H9 (cell line): ENCODE results near the gene PARVB. TPM values are rescaled to one million over a fixed set of nuclear protein-coding genes. Genes with fewer than 3 reads are reported as not detected.

ENCODE experiments used
- DNase-seq: peaks from one replicate; pipeline ENCODE4 v3.0.0-alpha.2; 2017
- H2AFZ ChIP-seq: one replicate; pipeline ENCODE4 v1.6.1; 2013; ENCODE audit warnings: mild to moderate bottlenecking, low read length, control low read depth, moderate library complexity
- H2AK5ac ChIP-seq: 2 replicates; pipeline ENCODE4 v1.6.1; 2013; ENCODE audit warnings: low read length, control low read depth, mixed read lengths; ENCODE audit not compliant: insufficient read length
- H2BK120ac ChIP-seq: one replicate; pipeline ENCODE4 v1.6.1; 2013; ENCODE audit warnings: low read depth, mild to moderate bottlenecking, low read length, control low read depth, inconsistent platforms; ENCODE audit not compliant: poor library complexity, severe bottlenecking
- H2BK12ac ChIP-seq: 2 replicates; pipeline ENCODE4 v1.6.1; 2013; ENCODE audit warnings: low read length, control low read depth, mixed read lengths, low read depth; ENCODE audit not compliant: insufficient read length
- H2BK15ac ChIP-seq: 2 replicates; pipeline ENCODE4 v1.6.1; 2013; ENCODE audit warnings: low read depth, low read length, control low read depth
- H2BK20ac ChIP-seq: one replicate; pipeline ENCODE4 v1.6.1; 2013; ENCODE audit warnings: low read depth, mild to moderate bottlenecking, low read length, control low read depth, inconsistent platforms; ENCODE audit not compliant: poor library complexity, severe bottlenecking
- H2BK5ac ChIP-seq: 2 replicates; pipeline ENCODE4 v1.6.1; 2013; ENCODE audit warnings: low read length, control low read depth, mixed read lengths; ENCODE audit not compliant: insufficient read length
- H3K14ac ChIP-seq: 2 replicates; pipeline ENCODE4 v1.6.1; 2013; ENCODE audit warnings: low read length, control low read depth; ENCODE audit not compliant: insufficient read depth
- H3K18ac ChIP-seq: 2 replicates; pipeline ENCODE4 v1.6.1; 2013; ENCODE audit warnings: low read depth, mild to moderate bottlenecking, mixed read lengths, low read length, control low read depth; ENCODE audit not compliant: insufficient read length
- H3K23ac ChIP-seq: 2 replicates; pipeline ENCODE4 v1.6.1; 2013; ENCODE audit warnings: low read length, control low read depth, mixed read lengths, low read depth; ENCODE audit not compliant: insufficient read length
- H3K23me2 ChIP-seq: 2 replicates; pipeline ENCODE4 v1.6.1; 2013; ENCODE audit warnings: low read depth, mild to moderate bottlenecking, mixed read lengths, low read length, control low read depth; ENCODE audit not compliant: insufficient read length, poor library complexity, severe bottlenecking
- H3K27ac ChIP-seq: 2 replicates; pipeline ENCODE4 v1.5.1; 2013; ENCODE audit warnings: low read length, control low read depth, mixed read lengths, low read depth; ENCODE audit not compliant: insufficient read length
- H3K27me3 ChIP-seq: 2 replicates; pipeline ENCODE4 v1.6.1; 2013; ENCODE audit warnings: low read length, control low read depth, inconsistent platforms; ENCODE audit not compliant: insufficient read depth
- H3K4ac ChIP-seq: 2 replicates; pipeline ENCODE4 v1.6.1; 2013; ENCODE audit warnings: low read depth, mild to moderate bottlenecking, control low read depth, inconsistent platforms, low read length, moderate library complexity
- H3K4me1 ChIP-seq: 2 replicates; pipeline ENCODE4 v1.6.1; 2013; ENCODE audit warnings: low read length, control low read depth, inconsistent platforms; ENCODE audit not compliant: insufficient read depth
- H3K4me2 ChIP-seq: 2 replicates; pipeline ENCODE4 v1.6.1; 2013; ENCODE audit warnings: low read length, control low read depth, mixed read lengths; ENCODE audit not compliant: insufficient read length, insufficient read depth
- H3K56ac ChIP-seq: 2 replicates; pipeline ENCODE4 v1.6.1; 2013; ENCODE audit warnings: low read depth, mild to moderate bottlenecking, mixed read lengths, low read length, control low read depth; ENCODE audit not compliant: insufficient read length
- H3K79me1 ChIP-seq: 2 replicates; pipeline ENCODE4 v1.6.1; 2013; ENCODE audit warnings: low read depth, mild to moderate bottlenecking, moderate library complexity, low read length, control low read depth, inconsistent platforms; ENCODE audit not compliant: insufficient read depth, poor library complexity, severe bottlenecking
- H3K79me2 ChIP-seq: 2 replicates; pipeline ENCODE4 v1.6.1; 2013; ENCODE audit warnings: low read length, control low read depth, inconsistent platforms; ENCODE audit not compliant: insufficient read depth
- H3K9ac ChIP-seq: 2 replicates; pipeline ENCODE4 v1.6.1; 2013; ENCODE audit warnings: low read length, control low read depth, mixed read lengths; ENCODE audit not compliant: insufficient read length; ENCODE audit errors: extremely low read depth
- H3K9me3 ChIP-seq: one replicate; pipeline ENCODE4 v1.6.1; 2013; ENCODE audit warnings: low read depth, low read length, inconsistent platforms; ENCODE audit not compliant: control insufficient read depth
- H3T11ph ChIP-seq: one replicate; pipeline ENCODE4 v1.6.1; 2013; ENCODE audit warnings: mild to moderate bottlenecking, low read length, control low read depth, inconsistent platforms
- H4K20me1 ChIP-seq: one replicate; pipeline ENCODE4 v1.6.1; 2013; ENCODE audit not compliant: control insufficient read depth, insufficient read length, insufficient read depth
- H4K5ac ChIP-seq: 2 replicates; pipeline ENCODE4 v1.6.1; 2013; ENCODE audit warnings: low read depth, mild to moderate bottlenecking, mixed read lengths, low read length, control low read depth; ENCODE audit not compliant: insufficient read length
- H4K8ac ChIP-seq: replicated peaks from 2 replicates; pipeline ENCODE4 v1.6.1; 2013; ENCODE audit warnings: low read length, control low read depth, mixed read lengths, low read depth; ENCODE audit not compliant: insufficient read length
- H4K91ac ChIP-seq: 2 replicates; pipeline ENCODE4 v1.6.1; 2013; ENCODE audit warnings: low read depth, mild to moderate bottlenecking, moderate library complexity, mixed read lengths, low read length, control low read depth; ENCODE audit not compliant: insufficient read length
- H3K27ac Mint-ChIP-seq, 3 experiments: 2 replicates in 2 of 3; 3 replicates in 1 of 3; pipeline ENCODE4 v1.8.0; 2020 to 2021; ENCODE audit warnings: mixed read lengths in 3 of 3, mild to moderate bottlenecking in 1 of 3, moderate library complexity in 1 of 3
- H3K27me3 Mint-ChIP-seq: 2 replicates; pipeline ENCODE4 v1.8.0; 2021; ENCODE audit warnings: low read depth, mild to moderate bottlenecking, moderate library complexity, mixed read lengths
- H3K36me3 Mint-ChIP-seq, 3 experiments: 2 replicates in 2 of 3; 3 replicates in 1 of 3; pipeline ENCODE4 v1.8.0; 2020 to 2021; ENCODE audit warnings: low read depth in 3 of 3, mixed read lengths in 3 of 3; ENCODE audit not compliant: insufficient read depth in 1 of 3
- H3K4me1 Mint-ChIP-seq, 2 experiments: 2 replicates each; pipeline ENCODE4 v1.8.0; 2020; ENCODE audit warnings: mixed read lengths in 2 of 2
- H3K4me3 Mint-ChIP-seq, 2 experiments: 2 replicates in 1 of 2; 3 replicates in 1 of 2; pipeline ENCODE4 v1.8.0; 2020 to 2021; ENCODE audit warnings: mild to moderate bottlenecking in 2 of 2, mixed read lengths in 2 of 2, moderate library complexity in 1 of 2
- H3K9me3 Mint-ChIP-seq, 2 experiments: 2 replicates in 1 of 2; 3 replicates in 1 of 2; pipeline ENCODE4 v1.8.0; 2020; ENCODE audit warnings: mild to moderate bottlenecking in 2 of 2, mixed read lengths in 2 of 2, moderate library complexity in 1 of 2
- WGBS: extraction: QIAGEN DNeasy Blood & Tissue Kit; methylation state at CpG from one replicate; pipeline ENCODE4 v1.1.7; 2013; ENCODE audit warnings: missing lambda C conversion rate, low lambda C conversion rate, mixed read lengths; ENCODE audit not compliant: insufficient read length; ENCODE audit errors: extremely low coverage; 5-methylcytosine and 5-hydroxymethylcytosine counted together
- total RNA-seq: library from RNA; stranded (reverse); gene quantifications from 2 replicates; pipeline ENCODE4 v1.2.1, GENCODE V29; 2021
- TF ChIP-seq, protein P1 (sequence below): fragments of 200-600 bp; sonication (generic); conservative IDR thresholded peaks from 3 replicates; pipeline ENCODE4 v1.8.0; 2021; ENCODE audit warnings: antibody characterized with exemption, mild to moderate bottlenecking

The PARVB gene
- total RNA-seq, 1 experiment from 2014 or later: 15.6 TPM

DNA sequence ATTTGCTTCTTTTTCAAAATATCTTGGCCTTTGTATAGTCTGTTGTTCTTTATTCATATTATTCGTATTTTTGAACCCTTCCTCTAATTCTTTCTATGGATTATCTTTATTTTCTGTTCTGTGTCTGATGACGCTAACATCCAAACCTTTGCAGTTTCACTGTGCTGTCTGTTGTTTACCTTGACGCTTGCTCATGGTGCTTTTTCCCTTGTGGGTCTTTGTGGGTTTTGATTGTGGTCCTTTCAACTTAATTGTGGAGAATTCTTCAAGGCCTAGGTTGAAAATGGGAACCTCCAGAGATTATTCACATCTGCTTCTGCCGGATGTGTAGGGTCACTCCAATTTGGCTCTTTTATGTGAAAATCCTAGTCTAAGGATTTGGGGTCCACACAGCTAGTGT is 191.2 kb downstream of the PARVB start:
- H3K4me3 Mint-ChIP-seq: no peak overlapping the region
- no peak overlapping the region for H2BK12ac ChIP-seq
- H2AFZ ChIP-seq: no peak overlapping the region
- no peaks in the 10 kb centered on the region for H3K27me3 ChIP-seq
- H3K18ac ChIP-seq: no peak overlapping the region
- no peaks in the 10 kb centered on the region for H3K79me1 ChIP-seq
- no peak overlapping the region for H3T11ph ChIP-seq
- H2BK15ac ChIP-seq: no peak overlapping the region
- H2AK5ac ChIP-seq: no peak overlapping the region
- no peak overlapping the region for H3K27ac ChIP-seq
- H3K4me2 ChIP-seq: no peak overlapping the region
- no peaks in the 10 kb centered on the region for H3K9me3 ChIP-seq
- H3K36me3 Mint-ChIP-seq: no peaks in the 10 kb centered on the region
- no peak overlapping the region for H2BK20ac ChIP-seq
- H3K23ac ChIP-seq: no peak overlapping the region
- no peaks in the 10 kb centered on the region for H3K4me1 ChIP-seq
- no peak for DNase-seq
- H4K91ac ChIP-seq: no peak overlapping the region
- no peaks in the 10 kb centered on the region for H4K20me1 ChIP-seq
- H3K4me1 Mint-ChIP-seq: peaks cover 0 to 4% of the 10 kb centered on the region in 2 experiments; a peak in 2 of 4 replicates
- no peak overlapping the region for H4K8ac ChIP-seq
- H2BK120ac ChIP-seq: no peak overlapping the region
- no peak overlapping the region for H3K27ac Mint-ChIP-seq
- no peak overlapping the region for H3K9ac ChIP-seq
- TF ChIP-seq, protein P1, sequence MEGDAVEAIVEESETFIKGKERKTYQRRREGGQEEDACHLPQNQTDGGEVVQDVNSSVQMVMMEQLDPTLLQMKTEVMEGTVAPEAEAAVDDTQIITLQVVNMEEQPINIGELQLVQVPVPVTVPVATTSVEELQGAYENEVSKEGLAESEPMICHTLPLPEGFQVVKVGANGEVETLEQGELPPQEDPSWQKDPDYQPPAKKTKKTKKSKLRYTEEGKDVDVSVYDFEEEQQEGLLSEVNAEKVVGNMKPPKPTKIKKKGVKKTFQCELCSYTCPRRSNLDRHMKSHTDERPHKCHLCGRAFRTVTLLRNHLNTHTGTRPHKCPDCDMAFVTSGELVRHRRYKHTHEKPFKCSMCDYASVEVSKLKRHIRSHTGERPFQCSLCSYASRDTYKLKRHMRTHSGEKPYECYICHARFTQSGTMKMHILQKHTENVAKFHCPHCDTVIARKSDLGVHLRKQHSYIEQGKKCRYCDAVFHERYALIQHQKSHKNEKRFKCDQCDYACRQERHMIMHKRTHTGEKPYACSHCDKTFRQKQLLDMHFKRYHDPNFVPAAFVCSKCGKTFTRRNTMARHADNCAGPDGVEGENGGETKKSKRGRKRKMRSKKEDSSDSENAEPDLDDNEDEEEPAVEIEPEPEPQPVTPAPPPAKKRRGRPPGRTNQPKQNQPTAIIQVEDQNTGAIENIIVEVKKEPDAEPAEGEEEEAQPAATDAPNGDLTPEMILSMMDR: no peak
- no peak overlapping the region for H3K56ac ChIP-seq
- no peak overlapping the region for H3K14ac ChIP-seq
- peaks cover 0 to 2% of the 10 kb centered on the region in 2 experiments; a peak in 1 of 5 replicates for H3K9me3 Mint-ChIP-seq
- H2BK5ac ChIP-seq: no peak overlapping the region
- no peaks in the 10 kb centered on the region for H3K23me2 ChIP-seq
- H3K79me2 ChIP-seq: no peaks in the 10 kb centered on the region
- peaks cover 10% of the 10 kb centered on the region for H3K27me3 Mint-ChIP-seq
- WGBS: no CpG with 5 or more reads among the region's 4 CpGs
- no peak overlapping the region for H4K5ac ChIP-seq
- H3K4ac ChIP-seq: no peak overlapping the region
